Activated CD4-positive, CD25-positive, alpha-beta regulatory T cell treated with anti-CD3 and anti-CD28 coated beads, Interleukin-2, amount 50 U/mL, for 72 hours (primary cell): ENCODE measurements around the gene PARD3B.

Experiments
- DNase-seq: peaks from one replicate; pipeline ENCODE4 v3.0.0; 2021

The PARD3B gene

DNA sequence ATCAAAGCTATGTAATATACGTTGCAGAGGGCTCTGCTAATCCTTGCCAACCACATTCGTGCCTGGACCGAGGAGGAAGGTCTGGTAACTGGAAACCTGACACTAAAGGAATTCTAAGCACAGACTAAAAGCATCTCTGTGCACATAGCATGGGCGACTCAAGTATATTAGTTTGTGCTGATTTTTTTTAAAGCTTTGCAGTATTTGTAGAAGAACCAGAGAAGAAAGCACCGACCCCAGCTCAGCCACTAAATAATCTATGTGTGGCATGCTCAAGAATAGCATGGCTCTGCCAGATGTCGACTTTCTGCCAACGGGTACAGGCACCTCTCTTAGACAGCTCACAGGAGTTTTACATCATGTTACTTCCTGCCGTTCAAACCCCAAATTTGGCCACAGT lies 1063.8 kb downstream of the PARD3B start:
- DNase-seq, result no peak

DNA sequence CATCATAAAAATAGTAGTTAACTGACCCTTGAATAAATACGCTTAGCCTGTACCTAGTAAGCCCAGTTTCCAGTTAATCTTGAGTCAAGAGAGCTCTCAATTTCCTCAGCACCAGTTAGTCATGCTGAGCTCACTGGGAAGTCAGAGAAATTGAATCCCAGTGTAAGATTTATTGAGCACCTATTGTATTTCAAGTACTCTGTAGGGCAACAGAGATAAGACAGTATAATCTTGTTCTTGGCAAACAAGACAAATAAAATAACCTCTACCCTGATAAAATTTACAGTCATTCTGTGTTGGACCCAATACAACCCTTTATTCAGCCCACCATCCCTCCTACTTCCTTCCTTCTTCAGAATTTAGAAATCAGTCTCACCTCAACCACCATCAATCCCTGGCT lies 1065.2 kb downstream of the PARD3B start:
- DNase-seq, result no peak

DNA sequence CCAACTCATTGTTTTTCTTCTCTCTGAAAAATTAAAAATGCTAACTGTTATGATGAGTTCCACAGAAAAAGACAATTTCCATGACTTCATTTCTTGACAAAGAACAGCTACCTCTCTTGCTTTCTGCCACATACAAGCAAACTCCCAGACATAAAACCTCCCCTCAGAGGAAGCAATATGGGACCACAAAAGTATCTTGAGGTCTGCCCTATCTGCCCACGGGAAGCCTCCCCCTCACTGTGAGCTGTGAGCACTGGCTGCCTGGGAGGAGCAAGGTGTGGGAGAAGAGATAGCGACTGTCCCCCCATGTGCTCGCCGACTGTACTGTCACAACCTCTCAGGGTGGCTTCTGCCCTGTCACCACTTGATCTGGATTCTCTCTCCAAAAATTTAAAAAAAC lies 1067.4 kb downstream of the PARD3B start:
- DNase-seq, result no peak

DNA sequence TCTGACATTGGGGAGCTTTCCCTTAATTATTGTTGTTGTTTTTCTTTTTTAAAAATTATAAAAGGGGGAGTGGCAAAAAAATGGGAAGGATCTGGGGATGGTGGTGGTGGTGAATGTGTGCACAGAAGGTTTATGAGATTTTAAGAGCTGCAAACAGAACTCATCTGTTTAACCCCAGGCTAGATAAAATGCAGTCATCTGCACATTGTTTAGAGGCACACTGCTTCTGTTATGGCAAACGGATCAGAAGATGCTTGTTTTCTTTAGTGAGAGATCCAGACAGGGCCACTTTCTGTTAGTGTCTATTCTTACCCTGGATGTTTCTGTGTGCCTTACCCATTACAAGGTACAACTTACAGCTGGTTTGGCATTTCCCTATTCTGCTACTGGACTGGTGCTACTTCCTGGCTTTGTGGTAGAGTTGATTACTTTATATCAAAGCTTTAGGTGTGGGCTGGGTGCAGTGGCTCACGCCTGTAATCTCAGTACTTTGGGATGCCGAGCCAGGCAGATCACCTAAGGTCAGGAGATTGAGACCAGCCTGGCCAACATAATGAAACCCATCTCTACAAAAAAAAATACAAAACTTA lies 1068.8 kb downstream of the PARD3B start:
- no peak for DNase-seq

DNA sequence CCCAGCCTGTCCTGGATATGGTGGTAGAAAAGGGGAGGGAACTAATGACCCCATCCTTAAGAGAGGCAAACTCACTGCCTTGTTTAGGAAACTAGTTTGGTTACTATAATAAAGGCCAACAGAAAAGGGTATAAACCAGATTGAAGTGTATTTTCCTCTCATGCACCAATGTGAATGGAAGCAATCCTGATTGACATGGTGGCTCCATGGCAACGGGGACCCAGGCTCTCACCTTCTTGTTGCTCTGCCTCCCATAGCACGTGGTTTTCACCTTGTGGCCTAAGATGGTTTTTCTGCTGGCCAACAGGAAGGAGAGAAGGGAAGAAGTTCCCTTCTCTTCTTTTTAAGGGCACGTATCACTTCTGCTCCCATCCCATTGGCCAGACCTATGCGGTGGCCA lies 1069.7 kb downstream of the PARD3B start:
- no peak for DNase-seq

DNA sequence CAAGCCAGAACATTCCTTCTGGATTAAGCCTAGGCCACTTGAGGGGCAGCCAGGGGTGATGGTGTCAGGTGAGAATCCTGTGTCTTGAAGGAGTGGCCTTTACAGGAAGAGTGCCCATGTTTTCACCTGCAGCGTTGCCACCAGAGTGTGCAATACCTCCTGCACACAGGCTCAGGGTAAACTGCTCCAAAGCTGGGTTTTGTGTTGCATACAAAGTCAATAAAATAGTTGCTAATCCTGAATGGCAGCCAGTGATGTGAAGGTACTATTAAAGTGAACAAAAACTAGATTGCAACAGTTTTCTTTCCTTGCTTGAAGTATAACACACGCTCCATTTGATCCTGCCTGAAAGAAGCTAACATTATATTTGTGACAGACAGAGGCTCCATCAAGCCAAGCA lies 1072.6 kb downstream of the PARD3B start:
- no peak for DNase-seq

DNA sequence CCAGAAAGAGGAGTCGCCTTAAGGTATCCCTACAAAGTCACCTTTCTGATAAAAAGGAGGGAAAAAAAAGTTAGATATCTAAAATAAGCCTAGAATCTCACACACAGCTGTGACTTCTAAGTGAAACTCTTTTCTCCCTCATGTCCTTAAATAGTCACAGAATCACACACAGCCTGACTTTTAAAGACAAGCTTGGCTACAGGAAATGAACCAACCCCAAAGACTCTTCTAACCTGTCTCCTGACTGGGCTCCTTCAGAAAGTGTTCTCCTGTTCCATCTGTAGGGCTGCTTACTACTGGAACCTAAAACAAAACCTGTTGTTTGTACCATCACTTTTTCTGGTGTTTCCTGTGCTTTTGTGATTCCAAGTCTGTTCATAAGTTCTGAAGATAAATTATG lies 1074.3 kb downstream of the PARD3B start:
- DNase-seq, result no peak

DNA sequence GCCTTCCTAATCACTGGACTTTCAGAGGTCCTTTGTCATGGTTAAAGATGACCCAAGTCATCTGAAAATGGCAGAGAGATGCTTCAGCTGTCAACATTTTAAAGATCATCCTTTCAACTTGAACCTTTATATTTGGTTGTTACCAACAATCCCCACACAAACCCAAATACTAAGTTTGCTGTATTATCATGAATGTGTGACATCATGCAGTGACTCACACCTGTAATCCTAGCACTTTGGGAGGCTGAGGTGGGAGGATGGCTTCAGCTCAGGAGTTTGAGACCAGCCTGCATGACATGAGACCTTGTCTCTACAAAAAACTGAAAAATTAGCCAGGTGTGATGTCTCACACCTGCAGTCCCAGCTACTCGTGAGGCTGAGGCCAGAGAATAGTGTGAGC lies 1081.8 kb downstream of the PARD3B start:
- DNase-seq, result no peak

DNA sequence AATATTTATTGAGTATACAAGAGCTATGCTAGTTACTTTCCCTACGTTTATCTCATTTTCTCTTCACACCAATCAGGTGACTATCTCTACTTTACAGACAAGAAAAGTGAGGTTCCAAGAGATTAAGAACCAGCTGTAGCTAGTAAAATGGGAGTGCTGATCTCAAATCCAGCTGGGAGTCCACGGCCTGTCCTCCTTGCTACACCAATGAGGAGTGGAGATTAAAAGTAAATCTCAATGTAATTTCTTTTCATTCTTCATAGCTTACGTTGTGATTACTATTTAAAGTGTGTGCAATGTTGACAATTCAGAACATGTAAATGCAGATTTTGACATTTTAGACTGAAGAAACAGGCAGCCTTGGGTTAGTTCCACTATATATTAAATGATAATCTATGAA lies 1083.1 kb downstream of the PARD3B start:
- DNase-seq, result no peak

DNA sequence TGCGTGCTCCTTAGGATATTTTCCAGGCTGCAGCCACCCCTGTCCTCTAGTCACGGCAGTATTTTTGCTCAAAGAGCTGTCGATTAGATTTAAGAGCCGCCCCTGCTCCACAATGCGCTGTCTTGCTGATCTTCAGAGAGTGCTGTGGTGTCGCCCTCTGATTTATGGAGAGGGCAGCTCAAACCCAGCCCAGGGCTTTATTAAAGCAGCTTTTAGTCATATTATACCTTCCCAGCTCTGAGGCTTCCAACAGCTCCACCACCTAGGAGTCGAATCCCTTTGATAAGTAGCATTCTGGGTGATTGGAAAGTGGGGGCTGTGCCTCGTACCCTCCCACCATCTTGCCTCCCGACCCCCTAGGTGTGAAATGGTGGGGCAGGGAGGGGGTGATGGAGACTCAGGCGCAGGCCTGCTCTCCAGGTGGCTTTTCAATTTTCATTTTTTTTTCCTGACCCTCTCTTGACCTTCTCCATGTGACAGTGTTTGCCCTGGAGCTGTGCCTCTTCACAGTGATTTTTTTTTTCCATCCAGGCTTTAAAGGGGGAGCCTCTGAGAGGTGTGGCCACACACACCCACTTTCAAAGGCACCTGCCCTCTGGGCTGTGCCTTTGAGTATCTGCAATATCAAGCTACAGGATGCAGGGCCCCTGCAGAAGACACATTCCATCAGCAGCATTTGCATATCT lies 1084.0 kb downstream of the PARD3B start:
- DNase-seq, result no peak

DNA sequence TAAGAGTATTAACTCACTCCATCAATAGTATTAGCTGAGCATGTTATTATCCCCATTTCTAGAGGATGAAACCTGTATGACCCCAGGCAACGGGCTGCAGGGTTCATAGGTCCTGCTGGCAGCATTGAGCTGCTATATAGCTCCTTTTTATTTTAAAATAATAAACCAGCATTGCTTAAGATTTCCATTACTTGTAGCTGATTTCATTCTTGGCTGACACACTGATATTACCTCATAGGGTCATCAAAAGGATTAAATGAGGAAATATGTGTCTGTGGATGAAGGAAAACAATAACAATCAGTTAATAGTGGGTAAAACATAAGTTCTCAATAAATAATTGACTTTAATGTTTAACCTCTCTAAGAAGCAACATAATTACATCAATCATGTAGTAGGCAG lies 1088.7 kb downstream of the PARD3B start:
- no peak for DNase-seq

DNA sequence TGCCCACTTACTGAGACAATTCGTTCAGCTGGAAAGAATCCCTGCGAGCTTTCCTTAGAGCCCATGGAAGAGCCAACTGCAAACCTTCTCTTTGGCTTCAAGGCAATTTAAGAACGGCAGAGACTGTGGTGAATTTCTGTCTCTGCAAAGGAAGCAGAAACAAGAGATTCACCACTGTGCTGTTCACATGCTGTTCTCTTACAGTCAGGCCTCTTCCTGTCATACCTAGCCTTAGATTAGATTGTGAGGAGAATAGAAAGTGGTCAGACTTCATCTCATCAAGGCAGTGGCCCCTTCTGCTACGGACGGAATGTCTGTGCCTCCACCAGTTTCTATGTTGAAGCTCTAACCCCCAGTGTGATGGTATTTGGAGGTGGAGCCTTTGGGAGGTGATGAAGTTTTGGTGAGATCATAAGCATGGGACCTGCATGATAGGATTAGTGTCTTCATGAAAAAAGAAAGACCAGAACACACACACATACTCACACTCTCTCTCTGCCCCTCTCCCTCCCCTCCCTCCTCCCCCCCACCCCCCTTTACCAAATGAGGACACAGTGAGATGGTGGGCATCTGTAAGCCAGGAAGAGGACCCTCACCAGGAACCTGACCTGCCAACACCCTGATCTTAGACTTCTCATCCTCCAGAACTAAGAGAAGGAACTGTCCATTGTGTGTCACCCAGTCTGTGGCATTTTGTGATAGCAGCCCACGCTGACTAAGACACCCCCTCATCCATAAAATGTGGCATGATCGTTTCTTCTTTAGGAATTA lies 1091.5 kb downstream of the PARD3B start:
- no peak for DNase-seq

DNA sequence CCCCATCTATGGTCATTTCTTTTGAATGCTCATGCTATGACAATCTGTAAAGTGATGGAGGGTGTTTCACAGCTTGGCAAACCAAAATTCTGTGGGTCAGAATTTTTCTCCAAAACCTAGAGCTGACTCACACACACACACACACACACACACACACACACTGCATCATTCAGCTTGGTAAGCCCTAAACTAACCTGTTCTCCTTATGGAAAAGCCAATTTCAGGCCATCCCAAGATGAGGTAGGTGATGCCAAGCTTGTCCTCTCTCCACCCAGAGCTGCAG lies 1092.0 kb downstream of the PARD3B start:
- DNase-seq, result no peak

DNA sequence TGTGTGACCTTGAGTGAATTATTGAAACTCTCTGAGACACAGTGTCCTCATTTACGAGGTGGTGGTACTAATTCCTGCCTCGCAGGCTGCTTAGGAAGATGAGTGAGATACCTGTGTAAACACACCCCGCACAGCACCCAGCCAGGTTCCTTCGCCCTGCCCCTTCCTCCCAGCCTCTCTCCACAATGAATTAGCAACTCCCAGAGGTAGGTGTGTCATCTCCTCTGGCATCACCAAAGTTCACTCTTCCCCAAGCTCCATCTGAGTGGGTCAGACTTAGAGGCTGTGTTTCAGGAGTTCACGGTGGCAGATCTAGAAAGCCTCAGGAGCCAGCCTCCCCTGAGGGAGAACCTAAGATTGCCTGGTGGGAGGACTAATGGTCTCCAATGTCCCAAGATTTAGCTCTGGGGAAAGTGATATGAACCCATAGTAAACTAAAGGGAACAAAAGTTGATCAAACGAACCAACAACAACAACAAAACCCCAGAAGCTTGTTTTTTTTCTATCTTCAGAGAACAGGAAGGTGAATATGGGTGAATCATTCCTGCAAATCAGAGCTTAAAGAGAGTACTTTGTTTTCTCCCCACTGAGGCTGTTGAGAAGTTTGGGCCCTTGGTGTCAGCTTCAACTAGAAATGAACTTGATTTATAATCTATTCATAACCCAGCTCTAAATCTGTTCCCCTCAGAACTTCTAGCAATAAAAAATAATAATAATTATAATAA lies 1092.7 kb downstream of the PARD3B start:
- DNase-seq, result no peak

DNA sequence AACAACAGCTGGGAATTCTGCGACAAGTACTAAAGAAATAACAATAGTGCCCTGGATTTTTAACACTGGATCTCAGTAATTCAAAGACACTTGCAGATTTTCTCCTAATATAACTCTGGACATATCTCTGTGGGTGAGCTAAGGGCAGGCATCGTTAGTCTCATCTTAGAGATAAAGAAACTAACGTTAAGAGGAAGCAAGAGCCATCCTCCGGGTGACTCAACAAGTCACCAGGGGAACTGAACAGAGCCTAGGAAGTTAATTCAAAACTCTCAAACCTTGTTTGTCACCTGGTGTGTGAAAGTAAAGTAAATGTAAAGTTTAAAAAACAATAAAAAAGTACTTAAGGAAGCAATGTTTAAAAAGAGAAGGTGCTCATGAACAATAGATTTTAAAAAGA lies 1095.4 kb downstream of the PARD3B start:
- no peak for DNase-seq

DNA sequence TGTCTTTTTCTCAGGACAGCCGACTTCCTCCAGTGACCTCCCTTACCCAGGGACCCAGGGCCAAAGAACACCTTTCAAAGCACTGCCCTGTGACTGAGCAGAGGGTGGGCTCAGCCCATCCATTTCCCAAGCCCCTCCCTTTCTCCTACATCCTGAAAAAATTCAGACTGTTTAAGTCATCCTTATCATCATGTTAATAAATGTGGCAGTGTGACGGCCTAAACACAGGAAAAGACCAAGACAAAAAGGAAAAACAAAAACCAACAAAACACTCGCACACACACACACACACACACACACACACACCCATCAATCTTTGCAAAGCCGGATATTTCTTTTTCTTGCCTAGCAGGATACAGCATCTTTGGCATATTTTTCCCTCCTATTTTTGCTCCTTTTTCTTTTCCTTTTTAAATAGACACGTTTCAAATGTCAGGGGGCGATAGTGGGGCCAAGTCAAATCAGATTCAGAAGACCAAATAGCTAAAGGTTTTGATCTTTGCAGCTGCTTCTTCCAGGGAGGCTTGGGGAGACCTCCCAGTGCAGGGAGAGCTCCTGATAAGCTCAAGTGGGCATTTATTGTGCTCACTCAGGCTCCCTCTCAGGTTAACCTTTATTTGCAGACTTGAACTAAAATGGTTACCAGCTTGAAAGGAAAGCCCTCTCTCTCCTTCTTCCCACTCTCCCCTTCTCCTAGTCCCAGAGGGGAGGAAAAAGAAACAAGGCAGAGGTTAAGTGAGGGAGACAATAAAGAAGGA lies 1097.5 kb downstream of the PARD3B start:
- no peak for DNase-seq

DNA sequence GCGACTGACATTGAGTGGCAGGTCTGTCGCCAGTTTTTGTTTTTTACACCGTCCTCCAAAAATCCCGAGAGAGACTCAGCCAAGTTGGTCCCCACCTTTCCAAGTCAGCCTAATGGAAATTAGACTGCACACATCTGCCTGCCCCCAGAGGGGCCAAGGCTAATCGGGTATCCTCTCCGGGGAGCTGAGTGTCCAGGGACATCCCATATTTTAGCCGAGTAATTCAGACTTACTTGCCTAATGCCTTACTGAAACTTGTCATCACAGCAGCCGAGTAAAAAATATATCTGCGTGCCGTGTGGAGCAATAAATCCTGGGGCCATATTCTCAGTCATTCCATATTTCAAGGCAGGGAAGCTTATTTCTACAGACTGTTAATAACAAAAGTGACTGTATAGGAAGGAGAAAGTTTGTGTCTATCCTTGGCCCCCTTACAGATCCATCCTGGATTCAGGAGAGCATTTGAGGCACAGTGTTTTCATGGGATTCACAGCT lies 1098.2 kb downstream of the PARD3B start:
- no peak for DNase-seq

DNA sequence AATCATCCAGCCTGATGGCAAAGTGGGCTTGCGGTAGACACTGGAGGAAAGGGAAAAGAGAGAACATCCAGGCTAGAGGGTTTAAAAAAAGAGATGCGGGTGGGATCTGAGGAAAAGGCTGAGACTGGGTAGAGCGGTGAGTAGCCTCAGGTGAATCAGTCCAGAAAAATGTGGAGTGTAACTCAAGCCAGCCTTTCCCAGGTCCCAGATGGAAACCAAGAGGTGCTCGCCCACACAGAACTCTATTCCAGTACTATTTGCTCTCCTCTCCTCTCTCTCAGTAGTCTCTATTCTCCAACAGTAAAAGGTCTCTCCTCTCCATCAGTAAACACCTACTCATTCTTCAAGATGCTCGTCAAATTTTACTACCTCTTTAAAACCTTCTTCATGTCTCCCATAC lies 1098.7 kb downstream of the PARD3B start:
- no peak for DNase-seq

DNA sequence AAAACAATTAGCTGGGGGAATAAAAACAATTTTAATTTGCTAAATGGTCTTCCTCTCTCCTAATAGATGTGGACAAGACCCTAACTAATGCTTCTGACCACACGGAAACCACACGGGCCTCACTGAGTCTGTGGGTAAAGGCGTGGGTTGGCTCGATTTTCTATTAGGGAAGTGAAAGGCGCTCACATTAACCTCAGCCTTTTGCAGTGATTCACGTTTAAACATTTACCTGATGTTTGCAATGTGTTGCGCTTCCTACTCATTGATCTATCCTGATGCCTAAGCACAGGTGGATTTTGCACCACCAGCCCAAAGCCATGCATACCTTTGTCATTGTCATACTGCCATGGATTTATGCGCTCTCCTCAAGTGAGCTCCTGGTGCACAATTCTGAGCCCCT lies 1101.4 kb downstream of the PARD3B start:
- DNase-seq, result no peak

DNA sequence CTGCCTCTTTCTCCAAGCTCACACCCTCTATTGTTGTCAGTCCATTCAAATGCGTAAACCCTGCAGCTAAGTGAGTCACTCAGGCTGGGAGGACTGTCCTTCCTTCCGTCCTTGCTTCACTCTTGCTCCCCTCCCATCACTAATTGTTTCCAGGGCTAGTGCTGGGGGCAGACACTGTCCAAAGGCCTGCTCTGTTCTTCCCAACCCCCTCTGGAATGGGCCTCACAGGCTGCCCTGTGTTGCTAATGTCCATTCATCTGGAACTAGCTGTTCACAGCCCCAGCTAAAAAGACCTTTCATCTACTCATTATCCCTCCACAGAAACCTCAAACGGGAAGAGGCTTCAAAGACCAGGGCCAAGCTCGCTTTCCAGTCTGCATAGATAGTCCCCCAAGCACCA lies 1105.2 kb downstream of the PARD3B start:
- DNase-seq, result no peak

DNA sequence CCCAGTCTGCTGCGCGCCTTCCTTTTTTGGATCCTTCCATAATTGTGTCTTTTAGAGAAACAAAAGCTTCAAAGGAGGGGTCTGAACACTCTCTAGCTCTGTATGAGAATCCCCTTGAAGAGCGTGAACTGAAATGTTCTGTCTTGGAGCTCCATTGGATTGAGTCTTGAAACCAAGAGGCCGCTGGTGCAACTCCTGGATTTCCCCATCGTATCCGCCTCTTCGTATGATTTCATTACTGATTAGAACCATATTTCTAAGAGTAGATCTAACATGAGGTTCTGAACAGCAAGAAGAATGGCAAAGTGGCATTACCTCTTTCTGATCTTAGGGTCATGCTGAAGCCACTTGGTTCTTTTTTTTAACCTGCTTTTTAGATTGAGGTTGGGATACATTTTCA lies 1105.7 kb downstream of the PARD3B start:
- no peak for DNase-seq

DNA sequence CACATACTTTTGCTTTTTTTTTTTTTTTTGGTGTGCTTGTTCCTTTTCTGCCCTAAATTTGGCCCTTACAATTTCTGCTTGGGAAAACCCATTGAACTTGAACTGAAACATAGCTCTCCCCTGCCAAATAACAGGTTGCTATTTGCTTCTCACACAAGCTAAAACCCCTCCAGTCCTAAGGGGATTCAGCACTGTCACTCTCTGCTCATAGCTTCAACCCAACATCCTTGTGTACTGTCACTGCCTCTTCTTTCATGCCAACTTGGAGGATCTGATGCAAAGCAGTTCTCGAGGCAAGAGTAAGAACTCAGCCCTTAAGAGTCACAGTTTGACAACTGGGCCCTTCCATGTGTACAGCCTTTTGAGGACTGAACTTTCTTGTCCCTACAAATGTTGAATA lies 1106.4 kb downstream of the PARD3B start:
- no peak for DNase-seq
